GM19025 (cell line): ENCODE measurements around the gene BZW2.
A peak's percentile ranks its signal among the peaks of the same experiment; 100 is the strongest.

ENCODE experiments used
- ATAC-seq: cut with Tn5 transposase; IDR thresholded peaks from one replicate; pipeline ENCODE4 v1.9.1; 2021; ENCODE audit warnings: mild to moderate bottlenecking, low read depth, moderate library complexity; ENCODE audit not compliant: unreplicated experiment

Gene BZW2

DNA sequence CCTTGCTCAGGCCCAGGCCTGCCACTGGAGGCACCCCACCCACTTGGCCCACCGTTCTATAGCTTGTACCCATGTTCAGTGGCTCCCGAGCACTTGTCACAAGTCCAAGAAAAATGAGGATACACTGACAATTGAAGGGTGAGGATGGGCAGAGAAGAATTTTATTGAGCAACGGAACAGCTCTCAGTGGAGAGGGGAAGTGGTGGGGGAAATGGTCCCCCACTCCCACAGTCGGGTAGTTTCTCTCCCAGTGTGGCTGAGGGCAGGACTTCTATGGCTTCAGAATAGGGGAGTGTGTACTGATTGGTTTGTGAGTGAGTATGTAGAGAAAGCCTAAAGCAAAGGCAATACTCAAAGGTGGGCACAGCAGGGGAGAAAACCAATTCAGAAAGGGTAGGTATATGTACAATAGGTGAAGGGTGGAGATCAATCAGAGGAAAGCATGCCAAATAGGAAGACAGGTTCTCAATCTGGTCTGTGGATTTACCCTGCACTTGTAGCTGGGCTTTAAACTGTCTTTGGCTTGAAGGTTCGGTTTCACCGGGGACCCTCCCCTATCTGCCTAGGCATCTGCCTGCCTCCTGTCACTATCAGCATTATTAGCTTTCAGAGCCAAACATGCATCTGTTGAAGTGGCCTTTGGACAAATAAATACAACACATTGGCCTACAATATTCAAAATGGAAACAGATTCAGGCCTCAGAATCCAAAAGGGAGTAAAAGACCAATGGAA is 98.7 kb downstream of the BZW2 start:
- ATAC-seq: no peak

DNA sequence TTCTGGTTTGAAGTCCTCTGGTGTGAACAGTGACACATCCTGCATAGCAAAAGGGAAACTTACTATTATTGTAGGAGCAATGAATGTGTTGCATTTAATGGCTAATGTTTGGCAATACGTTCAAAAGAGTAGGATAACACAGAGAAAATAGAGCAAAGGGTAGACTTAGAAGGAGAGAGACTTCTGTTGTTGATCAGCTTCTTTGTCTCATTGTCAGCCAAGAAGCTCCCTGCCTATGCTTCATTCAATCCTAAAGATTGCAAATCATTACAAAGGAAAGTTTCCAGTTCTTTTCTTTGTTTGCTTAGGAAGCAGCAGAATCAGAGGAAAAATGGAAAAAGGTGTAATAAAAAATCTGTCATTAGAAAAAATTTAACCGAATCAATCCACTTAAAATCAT is 99.7 kb downstream of the BZW2 start:
- no peak for ATAC-seq

DNA sequence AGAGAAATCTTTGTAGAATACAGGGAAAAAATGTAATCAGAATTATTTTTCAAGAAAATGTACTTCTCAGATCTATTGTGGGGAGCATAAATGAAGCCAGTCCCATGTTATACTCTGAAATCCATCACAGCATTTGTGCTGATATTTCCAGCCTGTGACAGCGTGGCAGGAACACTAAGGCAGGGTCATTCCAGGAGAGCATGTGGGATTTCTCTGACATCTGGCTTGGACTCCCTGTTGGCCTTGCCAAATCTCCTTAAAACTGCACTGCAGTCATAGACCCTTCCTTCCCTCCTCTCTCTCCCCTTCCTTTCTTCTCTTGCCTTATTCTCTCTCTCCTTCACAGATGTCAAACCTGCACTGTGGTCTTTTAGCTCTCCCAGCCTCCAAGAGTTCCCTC is 101.1 kb downstream of the BZW2 start:
- ATAC-seq: no peak

DNA sequence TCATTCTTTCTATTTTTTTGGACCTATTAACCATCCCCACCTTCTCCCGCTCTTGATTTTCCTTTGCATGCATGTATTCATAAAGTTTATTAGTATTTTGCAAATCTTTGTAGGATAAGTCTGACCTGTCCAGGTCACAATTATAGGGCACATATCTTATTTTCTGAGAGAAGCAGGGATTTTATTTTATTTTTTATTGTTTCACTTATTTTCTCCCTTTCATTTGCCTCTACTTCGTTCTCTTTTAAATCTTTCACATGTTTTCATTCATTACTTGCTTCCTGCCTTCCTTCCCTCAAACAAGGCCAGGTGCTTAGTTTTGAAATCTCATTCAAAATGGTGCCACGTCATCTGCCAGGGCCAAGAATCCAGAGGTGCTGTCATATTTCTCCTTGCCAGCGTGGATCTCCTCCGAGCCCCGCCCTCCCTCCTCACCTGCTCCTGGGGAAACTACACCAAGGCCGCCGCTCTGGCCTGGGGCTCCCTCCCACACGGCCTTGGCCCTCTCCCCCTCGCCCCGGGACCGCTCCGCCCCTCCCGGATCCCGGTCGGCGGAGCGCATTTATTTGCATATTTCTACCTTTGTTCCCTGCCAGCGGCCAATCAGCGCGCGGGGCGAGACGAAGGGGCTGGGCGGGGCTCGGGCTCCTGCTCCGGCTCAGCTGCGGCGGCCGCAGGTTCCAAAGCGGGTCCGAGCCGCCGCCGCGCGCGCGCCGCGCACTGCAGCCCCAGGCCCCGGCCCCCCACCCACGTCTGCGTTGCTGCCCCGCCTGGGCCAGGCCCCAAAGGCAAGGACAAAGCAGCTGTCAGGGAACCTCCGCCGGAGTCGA is 107.3 kb downstream of the BZW2 start, which contains the start of gene TSPAN13:
Gene TSPAN13, plus strand, starts transcription at position 654 of the 830 bp plus-strand sequence. CDS start 213 bp downstream, outside the sequence.
- ATAC-seq: peak; percentile 51

DNA sequence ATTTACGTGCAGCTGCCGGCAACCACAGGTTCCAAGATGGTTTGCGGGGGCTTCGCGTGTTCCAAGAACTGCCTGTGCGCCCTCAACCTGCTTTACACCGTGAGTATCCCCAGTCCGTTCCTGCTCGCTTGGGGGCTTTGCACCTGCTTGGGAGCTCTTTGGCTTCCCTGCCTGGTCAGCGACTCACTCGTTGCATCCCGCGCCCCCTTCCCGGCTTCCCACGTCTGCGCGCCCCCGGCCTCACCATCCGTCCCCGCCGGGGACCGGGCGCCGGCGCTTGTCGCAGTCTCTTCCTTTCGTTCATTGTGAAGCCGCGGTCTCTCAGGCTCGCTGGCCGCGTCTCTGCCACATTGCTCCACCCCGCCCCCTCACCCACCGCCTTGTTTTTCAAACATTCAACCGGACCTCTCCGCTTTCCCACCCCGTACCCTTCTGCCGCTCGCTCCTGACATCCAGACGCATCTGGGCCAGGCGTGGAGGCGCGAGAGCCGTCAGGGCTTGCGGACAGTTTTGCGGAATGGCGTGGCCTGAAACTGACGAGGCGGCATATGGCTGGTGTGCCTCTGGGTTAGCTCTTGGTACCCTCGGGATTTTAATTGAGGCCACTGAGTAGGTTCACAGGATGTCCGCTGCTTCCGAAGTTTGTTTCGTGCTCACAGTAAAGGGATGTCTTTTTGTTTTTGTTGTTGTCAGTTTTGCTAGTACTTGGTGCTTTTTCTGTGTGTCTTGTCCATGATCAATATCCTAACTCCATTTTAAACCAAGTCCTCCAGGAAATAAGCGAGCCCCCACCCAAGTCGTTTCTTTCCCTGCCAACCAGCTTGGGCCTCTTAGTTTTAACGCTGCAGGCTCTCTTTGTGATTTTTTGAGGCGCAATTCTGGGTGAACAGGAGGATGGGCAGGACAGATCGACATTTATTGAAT is 108.2 kb downstream of the BZW2 start:
- ATAC-seq: no peak

DNA sequence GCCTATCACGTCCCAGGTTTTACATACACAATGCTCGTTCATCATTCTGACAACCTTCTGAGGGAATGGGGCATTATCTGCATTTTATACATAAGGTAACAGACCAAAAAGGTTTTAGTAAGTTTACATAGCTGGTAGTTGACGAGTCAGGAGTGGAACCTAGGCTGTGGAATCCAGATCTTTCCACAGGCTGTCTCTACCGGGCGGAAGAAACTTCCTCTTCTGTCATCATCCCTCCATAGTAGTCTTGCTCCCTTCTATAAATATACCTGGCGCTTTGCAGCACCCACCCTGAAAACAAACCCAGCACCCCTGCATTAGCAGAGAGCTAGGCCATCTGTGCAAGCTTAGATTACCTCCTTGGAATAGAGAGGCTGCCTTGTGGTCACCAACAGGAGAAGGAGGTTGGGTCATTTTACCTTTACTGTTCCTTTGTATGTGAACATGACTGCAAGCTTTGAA is 108.9 kb downstream of the BZW2 start:
- ATAC-seq: no peak

DNA sequence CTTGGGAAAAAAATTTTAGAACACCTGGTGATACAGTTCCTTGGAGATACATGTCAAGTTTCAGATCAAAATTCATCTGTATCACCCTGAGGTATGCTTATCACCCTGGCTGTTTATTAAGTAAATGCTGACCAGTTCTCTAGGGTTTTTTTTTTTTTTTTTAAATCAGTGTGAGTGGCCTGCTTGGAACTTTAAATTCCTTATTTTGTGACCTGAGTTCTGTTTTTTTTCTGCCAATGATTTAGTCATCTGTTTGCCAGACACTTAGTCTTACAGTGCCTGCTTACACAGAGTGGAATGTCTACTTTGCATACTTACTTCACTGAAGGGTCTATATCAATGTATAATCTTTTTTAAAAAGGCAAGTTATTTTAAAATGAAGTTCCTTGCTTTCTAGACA is 109.4 kb downstream of the BZW2 start:
- ATAC-seq: no peak
